Stimulated activated CD4-positive, alpha-beta T cell treated with anti-CD3 and anti-CD28 coated beads, Interleukin-1b, Interleukin-23, amount 100 ng/mL, for 4 hours (primary cell): ENCODE data around the gene CSF1R.

Source experiments
- DNase-seq, 2 donors: peaks; one replicate each; pipeline ENCODE4 v3.0.0-alpha.2; 2020; ENCODE audit warnings: low read depth in 2 of 2

Gene CSF1R

GRCh38 chr5:150069672-150070627, 16.4 kb downstream of the CSF1R start:
- no peak for DNase-seq

GRCh38 chr5:150068961-150069645, 17.3 kb downstream of the CSF1R start:
- DNase-seq = no peak

GRCh38 chr5:150068472-150068871, 17.9 kb downstream of the CSF1R start:
- no peak for DNase-seq

- no peak for DNase-seq
Measured at GRCh38 chr5:150068071-150068470, 18.3 kb downstream of the CSF1R start.

GRCh38 chr5:150067405-150067960, 18.9 kb downstream of the CSF1R start:
- DNase-seq = no peak

GRCh38 chr5:150066901-150067396, 19.4 kb downstream of the CSF1R start:
- DNase-seq = no peak

GRCh38 chr5:150066436-150066835, 19.9 kb downstream of the CSF1R start:
- no peak for DNase-seq

- no peak for DNase-seq
Measured at GRCh38 chr5:150065886-150066285, 20.5 kb downstream of the CSF1R start.

GRCh38 chr5:150065346-150065745, 21.0 kb downstream of the CSF1R start:
- no peak for DNase-seq

- DNase-seq = no peak
Measured at GRCh38 chr5:150064681-150065220, 21.6 kb downstream of the CSF1R start.

GRCh38 chr5:150063638-150064037, 22.7 kb downstream of the CSF1R start:
- no peak for DNase-seq

- no peak for DNase-seq
Measured at GRCh38 chr5:150062216-150062922, 24.0 kb downstream of the CSF1R start.

- no peak for DNase-seq
Measured at GRCh38 chr5:150061538-150061995, 24.8 kb downstream of the CSF1R start.

- DNase-seq = no peak
Measured at GRCh38 chr5:150060471-150060870, 25.9 kb downstream of the CSF1R start.

GRCh38 chr5:150059623-150060022, 26.7 kb downstream of the CSF1R start:
- DNase-seq = no peak

- DNase-seq = no peak
Measured at GRCh38 chr5:150058480-150059126, 27.8 kb downstream of the CSF1R start.

- DNase-seq = no peak
Measured at GRCh38 chr5:150057996-150058395, 28.4 kb downstream of the CSF1R start.

- no peak for DNase-seq
Measured at GRCh38 chr5:150057511-150057910, 28.8 kb downstream of the CSF1R start.

- no peak for DNase-seq
Measured at GRCh38 chr5:150057052-150057451, 29.3 kb downstream of the CSF1R start.

GRCh38 chr5:150056075-150056443, 30.3 kb downstream of the CSF1R start:
- DNase-seq = no peak
